ENCODE results near the gene RPL10. TPM values are rescaled to one million over a fixed set of nuclear protein-coding genes. Genes with fewer than 3 reads are reported as not detected.
A peak's percentile ranks its signal among the peaks of the same experiment; 100 is the strongest.
"Not testable (repeated sequence)": the region's sequence is repeated elsewhere in the genome, so short reads cannot be mapped to it uniquely, and the experiment has no call there.

RPL10 gene
- total RNA-seq, 1 experiment from 2014 or later, result 3,490 TPM

- Mint-ChIP-seq H3K4me3 (ENCODE audit: unreplicated experiment) (no peak overlapping the region), H3K9me3 (ENCODE audit: unreplicated experiment) (no peaks in the 10 kb centered on the region), H3K27me3 (ENCODE audit: insufficient read depth, unreplicated experiment) (no peaks in the 10 kb centered on the region), H3K27ac (ENCODE audit: low read depth, unreplicated experiment) (no peak overlapping the region), H3K36me3 (ENCODE audit: insufficient read depth, unreplicated experiment) (peaks cover 20% of the 10 kb centered on the region), H3K4me1 (ENCODE audit: insufficient read depth, unreplicated experiment) (peaks cover 12% of the 10 kb centered on the region)
- intact Hi-C loops (cut with micrococcal nuclease), result no loop called here
- ChIA-PET CTCF (interaction anchor here (0.6 to 1.8 kb wide), 6 partner anchors 10 to 391 kb away, joined by 3 to 12 read pairs (median 4); partner anchors contain the start of gene FLNA), POLR2A (interaction anchor here (0.6 to 2.4 kb wide), 5 partner anchors 10 to 596 kb away, joined by 3 to 16 read pairs (median 6); partner anchors contain the start of gene RPL10)
- no peak for DNase-seq (ENCODE audit: unreplicated experiment)
- BruUV-seq (replicated peaks), result no TSS peak
- TF ChIP-seq, protein P1, sequence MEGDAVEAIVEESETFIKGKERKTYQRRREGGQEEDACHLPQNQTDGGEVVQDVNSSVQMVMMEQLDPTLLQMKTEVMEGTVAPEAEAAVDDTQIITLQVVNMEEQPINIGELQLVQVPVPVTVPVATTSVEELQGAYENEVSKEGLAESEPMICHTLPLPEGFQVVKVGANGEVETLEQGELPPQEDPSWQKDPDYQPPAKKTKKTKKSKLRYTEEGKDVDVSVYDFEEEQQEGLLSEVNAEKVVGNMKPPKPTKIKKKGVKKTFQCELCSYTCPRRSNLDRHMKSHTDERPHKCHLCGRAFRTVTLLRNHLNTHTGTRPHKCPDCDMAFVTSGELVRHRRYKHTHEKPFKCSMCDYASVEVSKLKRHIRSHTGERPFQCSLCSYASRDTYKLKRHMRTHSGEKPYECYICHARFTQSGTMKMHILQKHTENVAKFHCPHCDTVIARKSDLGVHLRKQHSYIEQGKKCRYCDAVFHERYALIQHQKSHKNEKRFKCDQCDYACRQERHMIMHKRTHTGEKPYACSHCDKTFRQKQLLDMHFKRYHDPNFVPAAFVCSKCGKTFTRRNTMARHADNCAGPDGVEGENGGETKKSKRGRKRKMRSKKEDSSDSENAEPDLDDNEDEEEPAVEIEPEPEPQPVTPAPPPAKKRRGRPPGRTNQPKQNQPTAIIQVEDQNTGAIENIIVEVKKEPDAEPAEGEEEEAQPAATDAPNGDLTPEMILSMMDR (IDR thresholded peaks at IDR 0.05; ENCODE audit: unreplicated experiment), result no peak
Observed at GRCh38 chrX:154383359-154384283, 14.6 kb upstream of the RPL10 start.

- BruUV-seq (replicated peaks), result no TSS peak
- Mint-ChIP-seq H3K4me3 (ENCODE audit: unreplicated experiment) (no peak overlapping the region), H3K27me3 (ENCODE audit: insufficient read depth, unreplicated experiment) (no peaks in the 10 kb centered on the region), H3K27ac (ENCODE audit: low read depth, unreplicated experiment) (no peak overlapping the region), H3K9me3 (ENCODE audit: unreplicated experiment) (no peaks in the 10 kb centered on the region), H3K4me1 (ENCODE audit: insufficient read depth, unreplicated experiment) (peaks cover 12% of the 10 kb centered on the region), H3K36me3 (ENCODE audit: insufficient read depth, unreplicated experiment) (peaks cover 20% of the 10 kb centered on the region)
- ChIA-PET POLR2A (interaction anchor here (2.3 to 2.4 kb wide), 2 partner anchors 11 to 14 kb away, joined by 7 to 16 read pairs; partner anchors contain the start of gene RPL10), CTCF (interaction anchor here (0.6 to 1.8 kb wide), 5 partner anchors 11 to 392 kb away, joined by 3 to 12 read pairs (median 4); partner anchors contain the start of gene FLNA)
- no peak for DNase-seq (ENCODE audit: unreplicated experiment)
- TF ChIP-seq, protein P1 (IDR thresholded peaks at IDR 0.05; ENCODE audit: unreplicated experiment), result no peak
- intact Hi-C loops (cut with micrococcal nuclease), result no loop called here
Observed at GRCh38 chrX:154384284-154384892, 13.8 kb upstream of the RPL10 start.

GRCh38 chrX:154388094-154388493 is 10.1 kb upstream of the RPL10 start:
- H3K4me3 Mint-ChIP-seq (ENCODE audit: unreplicated experiment); BruUV-seq (replicated peaks); H3K36me3 Mint-ChIP-seq (ENCODE audit: insufficient read depth, unreplicated experiment); H3K9me3 Mint-ChIP-seq (ENCODE audit: unreplicated experiment); POLR2A ChIA-PET; H3K4me1 Mint-ChIP-seq (ENCODE audit: insufficient read depth, unreplicated experiment); intact Hi-C loops (cut with micrococcal nuclease); H3K27me3 Mint-ChIP-seq (ENCODE audit: insufficient read depth, unreplicated experiment); DNase-seq (ENCODE audit: unreplicated experiment); H3K27ac Mint-ChIP-seq (ENCODE audit: low read depth, unreplicated experiment); CTCF ChIA-PET: not testable (repeated sequence)

DNA sequence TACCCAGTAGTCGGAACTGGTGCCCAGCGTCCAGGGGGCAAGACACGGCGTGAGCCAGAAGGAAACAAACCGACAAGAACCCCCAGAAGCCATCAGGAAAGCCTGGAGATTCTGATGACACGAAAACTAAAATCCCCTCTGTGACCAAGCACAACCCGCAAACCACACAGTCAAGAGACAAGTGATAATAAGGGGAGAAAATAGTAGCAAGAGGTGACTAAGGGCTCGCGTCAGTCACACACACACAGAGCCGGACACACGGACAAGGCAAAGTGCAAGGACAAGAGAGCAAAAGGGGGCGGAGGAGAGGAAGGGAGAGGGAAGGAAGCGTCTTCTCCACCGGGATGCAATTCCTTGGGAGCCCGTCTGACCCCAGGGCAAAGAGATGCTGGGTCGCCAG is 9.5 kb upstream of the RPL10 start:
- CTCF ChIA-PET; H3K4me1 Mint-ChIP-seq (ENCODE audit: insufficient read depth, unreplicated experiment); DNase-seq (ENCODE audit: unreplicated experiment); H3K9me3 Mint-ChIP-seq (ENCODE audit: unreplicated experiment); POLR2A ChIA-PET; BruUV-seq (replicated peaks); H3K36me3 Mint-ChIP-seq (ENCODE audit: insufficient read depth, unreplicated experiment); H3K27me3 Mint-ChIP-seq (ENCODE audit: insufficient read depth, unreplicated experiment); H3K27ac Mint-ChIP-seq (ENCODE audit: low read depth, unreplicated experiment); intact Hi-C loops (cut with micrococcal nuclease); H3K4me3 Mint-ChIP-seq (ENCODE audit: unreplicated experiment): not testable (repeated sequence)

- H3K4me3 Mint-ChIP-seq (ENCODE audit: unreplicated experiment); H3K4me1 Mint-ChIP-seq (ENCODE audit: insufficient read depth, unreplicated experiment); DNase-seq (ENCODE audit: unreplicated experiment); POLR2A ChIA-PET; H3K36me3 Mint-ChIP-seq (ENCODE audit: insufficient read depth, unreplicated experiment); BruUV-seq (replicated peaks); H3K27me3 Mint-ChIP-seq (ENCODE audit: insufficient read depth, unreplicated experiment); CTCF ChIA-PET; H3K9me3 Mint-ChIP-seq (ENCODE audit: unreplicated experiment); intact Hi-C loops (cut with micrococcal nuclease); H3K27ac Mint-ChIP-seq (ENCODE audit: low read depth, unreplicated experiment): not testable (repeated sequence)
Observed at GRCh38 chrX:154389812-154390747, 8.1 kb upstream of the RPL10 start.

GRCh38 chrX:154396363-154396762 is 1.8 kb upstream of the RPL10 start:
- ChIA-PET POLR2A (interaction anchor here (0.7 to 4.7 kb wide), 4 partner anchors 14 to 27 kb away, joined by 3 to 100 read pairs (median 40); partner anchors contain the start of genes DNASE1L1, EMD, FLNA and TAFAZZIN), CTCF (interaction anchor here (1.3 to 3.3 kb wide), 2 partner anchors 16 to 23 kb away, joined by 5 to 21 read pairs; partner anchors contain the start of gene FLNA)
- not testable (repeated sequence) for BruUV-seq (replicated peaks); H3K9me3 Mint-ChIP-seq (ENCODE audit: unreplicated experiment); DNase-seq (ENCODE audit: unreplicated experiment); H3K4me1 Mint-ChIP-seq (ENCODE audit: insufficient read depth, unreplicated experiment); H3K27me3 Mint-ChIP-seq (ENCODE audit: insufficient read depth, unreplicated experiment); H3K27ac Mint-ChIP-seq (ENCODE audit: low read depth, unreplicated experiment)
- intact Hi-C loops (cut with micrococcal nuclease), result loop anchor here (5.0 kb wide), 1 partner anchor 136 kb away; no protein-coding TSS in a partner anchor
- H3K4me3 Mint-ChIP-seq (ENCODE audit: unreplicated experiment), result peak overlapping the region; percentile 92
- H3K36me3 Mint-ChIP-seq (ENCODE audit: insufficient read depth, unreplicated experiment), result peaks cover 36% of the 10 kb centered on the region

All from MCF 10A (cell line).